IPS-18c (cell line): ENCODE results near the gene EML1.

Experiments
- H3K4me3 ChIP-seq: 2 replicates; pipeline ENCODE4 v1.7.0; 2013; ENCODE audit warnings: low read depth, mild to moderate bottlenecking, low read length, moderate library complexity; ENCODE audit not compliant: insufficient read depth
- H3K9me3 ChIP-seq: one replicate; pipeline ENCODE4 v1.6.1; 2013; ENCODE audit warnings: mild to moderate bottlenecking, low read length, moderate library complexity; ENCODE audit not compliant: control insufficient read depth, insufficient read depth

The EML1 gene

GRCh38 chr14:99990268-99991170 is 197.3 kb downstream of the EML1 start:
- Histone ChIP-seq H3K9me3 (no peaks in the 10 kb centered on the region), H3K4me3 (no peak overlapping the region)

GRCh38 chr14:99991331-99991730 is 198.1 kb downstream of the EML1 start:
- Histone ChIP-seq H3K4me3 (no peak overlapping the region), H3K9me3 (no peaks in the 10 kb centered on the region)
